GM13977 (cell line): ENCODE measurements around the gene AGAP6.
"Not testable (repeated sequence)": the region's sequence is repeated elsewhere in the genome, so short reads cannot be mapped to it uniquely, and the experiment has no call there.

Experiments used
- DNase-seq: peaks from one replicate; pipeline ENCODE4 v3.0.0; 2012; ENCODE audit warnings: low spot score
- in situ Hi-C: fragments of 300-500 bp; cut with MboI; formaldehyde crosslinking; loops from one replicate; pipeline ENCODE4 v1.12.0; 2022; ENCODE audit warnings: low sequenced_read_pairs, low pct_unique_long_range_greater_than_20kb, mixed read lengths, inconsistent platforms; ENCODE audit not compliant: unreplicated experiment
- TF ChIP-seq, protein P1 (sequence below): IDR thresholded peaks from 2 replicates; pipeline ENCODE4 v1.5.1; 2012; ENCODE audit warnings: mild to moderate bottlenecking, control low read depth; ENCODE audit not compliant: insufficient read depth; ENCODE audit errors: extremely low read depth, missing control alignments

AGAP6 gene

DNA sequence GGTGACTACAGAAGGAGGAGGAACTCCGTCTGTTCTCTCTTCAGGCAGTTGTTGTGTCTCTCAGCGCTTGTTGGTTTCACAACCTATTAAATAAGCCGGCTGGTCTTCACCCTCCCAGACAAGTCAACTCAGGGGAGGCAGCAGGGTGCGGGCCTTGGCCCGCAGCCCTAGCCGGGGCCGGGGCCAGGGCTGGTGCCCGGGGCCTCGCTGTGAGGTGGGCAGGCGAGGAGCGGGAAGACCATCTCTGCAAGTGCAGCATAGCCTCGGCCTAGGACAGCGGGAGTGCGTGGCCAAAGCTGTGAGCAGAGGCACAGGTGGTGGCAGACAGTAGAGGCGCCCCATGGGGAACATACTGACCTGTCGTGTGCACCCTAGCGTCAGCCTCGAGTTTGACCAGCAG, at the start of gene AGAP6:
Gene AGAP6, plus strand, starts transcription at position 31 of the 400 bp plus-strand sequence. Its CDS starts 310 bp downstream, at position 341.
- in situ Hi-C loops, DNase-seq: not testable (repeated sequence)

GRCh38 chr10:49941447-49942338, 46.5 kb upstream of the AGAP6 start, which contains the start of the genes PARG and TIMM23B:
TSS of gene PARG (minus strand) at chr10:49942027. CDS start at chr10:49941725, 302 bp downstream.
TSS of gene TIMM23B (plus strand) at chr10:49942053. CDS start at chr10:49942195, 142 bp downstream.
- TF ChIP-seq, protein P1, sequence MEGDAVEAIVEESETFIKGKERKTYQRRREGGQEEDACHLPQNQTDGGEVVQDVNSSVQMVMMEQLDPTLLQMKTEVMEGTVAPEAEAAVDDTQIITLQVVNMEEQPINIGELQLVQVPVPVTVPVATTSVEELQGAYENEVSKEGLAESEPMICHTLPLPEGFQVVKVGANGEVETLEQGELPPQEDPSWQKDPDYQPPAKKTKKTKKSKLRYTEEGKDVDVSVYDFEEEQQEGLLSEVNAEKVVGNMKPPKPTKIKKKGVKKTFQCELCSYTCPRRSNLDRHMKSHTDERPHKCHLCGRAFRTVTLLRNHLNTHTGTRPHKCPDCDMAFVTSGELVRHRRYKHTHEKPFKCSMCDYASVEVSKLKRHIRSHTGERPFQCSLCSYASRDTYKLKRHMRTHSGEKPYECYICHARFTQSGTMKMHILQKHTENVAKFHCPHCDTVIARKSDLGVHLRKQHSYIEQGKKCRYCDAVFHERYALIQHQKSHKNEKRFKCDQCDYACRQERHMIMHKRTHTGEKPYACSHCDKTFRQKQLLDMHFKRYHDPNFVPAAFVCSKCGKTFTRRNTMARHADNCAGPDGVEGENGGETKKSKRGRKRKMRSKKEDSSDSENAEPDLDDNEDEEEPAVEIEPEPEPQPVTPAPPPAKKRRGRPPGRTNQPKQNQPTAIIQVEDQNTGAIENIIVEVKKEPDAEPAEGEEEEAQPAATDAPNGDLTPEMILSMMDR: peak; percentile 9
- in situ Hi-C loops: not testable (repeated sequence)
- DNase-seq: peak; percentile 46

- DNase-seq, in situ Hi-C loops: not testable (repeated sequence)
Measured at GRCh38 chr10:49942339-49942705, 45.9 kb upstream of the AGAP6 start.

DNA sequence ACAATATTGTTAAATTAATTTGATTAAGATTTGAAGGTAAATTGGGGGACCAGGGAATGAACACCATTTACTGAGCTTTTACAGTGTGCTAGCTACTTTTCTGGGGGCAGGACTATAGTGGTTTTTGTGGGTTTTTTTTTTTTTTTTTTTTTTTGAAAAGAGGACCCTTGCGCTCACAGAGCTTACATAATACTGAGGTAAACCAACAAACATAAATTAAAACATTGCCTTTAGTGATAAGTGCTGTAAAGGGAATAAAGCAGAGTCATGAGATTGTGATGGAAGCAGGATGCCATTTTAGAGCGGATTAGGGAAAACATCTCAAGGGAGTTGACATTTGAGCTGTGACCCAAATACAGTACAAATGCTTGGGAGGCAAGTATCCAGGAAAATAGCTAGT, 44.6 kb upstream of the AGAP6 start:
- in situ Hi-C loops, DNase-seq: not testable (repeated sequence)

DNA sequence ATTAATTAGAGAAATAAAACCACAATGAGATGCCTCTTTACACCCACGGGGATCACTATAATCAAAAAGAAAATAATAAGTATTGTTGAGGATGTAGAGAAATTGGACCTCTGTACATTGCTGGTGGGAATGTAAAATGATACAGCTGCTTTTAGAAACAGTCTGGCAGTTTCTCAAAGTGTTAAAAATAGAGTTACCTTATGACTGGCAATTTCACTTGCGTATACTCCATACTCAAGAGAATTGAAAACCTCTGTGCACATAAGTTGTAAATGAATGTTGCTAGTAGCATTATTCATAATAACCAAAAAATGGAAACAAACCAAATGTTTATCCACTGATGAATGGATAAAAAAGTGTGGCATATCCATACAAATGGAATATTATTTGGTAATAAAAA, 40.1 kb upstream of the AGAP6 start:
- in situ Hi-C loops, DNase-seq: not testable (repeated sequence)

- in situ Hi-C loops: not testable (repeated sequence)
Measured at GRCh38 chr10:49948737-49949136, 39.5 kb upstream of the AGAP6 start.

DNA sequence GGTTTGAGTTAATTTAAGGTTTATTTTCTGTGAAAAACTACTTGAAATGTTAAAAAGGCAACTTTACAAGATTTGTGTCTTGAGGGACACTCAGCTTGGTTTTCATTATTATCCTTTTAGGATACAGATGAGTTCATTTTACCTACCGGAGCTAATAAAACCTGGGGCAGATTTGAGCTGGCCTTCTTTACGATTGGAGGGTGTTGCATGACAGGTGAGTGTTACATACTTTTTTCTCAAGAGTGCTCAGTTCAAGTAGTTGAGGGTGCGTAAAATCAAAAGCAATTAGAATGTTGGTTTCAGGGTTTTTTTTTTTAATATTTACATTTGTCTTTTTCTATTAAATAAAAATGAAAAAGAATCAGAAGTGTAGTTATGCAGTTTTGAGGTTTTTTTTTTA, 36.2 kb upstream of the AGAP6 start:
- in situ Hi-C loops, DNase-seq: not testable (repeated sequence)

More at GRCh38 chr10:49948737-49949136, 39.5 kb upstream of the AGAP6 start:
- DNase-seq: not testable (repeated sequence)

DNA sequence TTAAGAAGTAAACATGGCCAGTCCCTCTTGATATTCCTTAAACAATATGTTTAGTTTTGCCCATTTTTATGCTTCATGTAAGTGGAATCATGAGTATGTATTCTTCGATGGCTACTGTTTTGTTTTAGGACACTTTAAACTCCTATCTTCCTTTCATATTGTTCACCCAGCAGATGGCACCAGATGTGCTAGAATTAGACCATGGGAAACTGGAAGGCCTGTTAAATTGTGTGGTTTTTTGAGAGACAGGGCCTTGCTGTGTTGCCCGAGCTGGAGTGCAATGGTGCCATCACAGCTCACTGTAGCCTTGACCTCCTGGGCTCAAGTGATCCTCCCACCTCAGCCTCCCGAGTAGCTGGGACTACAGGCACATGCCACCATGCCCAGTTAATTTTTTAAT, 35.1 kb upstream of the AGAP6 start:
- DNase-seq, in situ Hi-C loops: not testable (repeated sequence)

DNA sequence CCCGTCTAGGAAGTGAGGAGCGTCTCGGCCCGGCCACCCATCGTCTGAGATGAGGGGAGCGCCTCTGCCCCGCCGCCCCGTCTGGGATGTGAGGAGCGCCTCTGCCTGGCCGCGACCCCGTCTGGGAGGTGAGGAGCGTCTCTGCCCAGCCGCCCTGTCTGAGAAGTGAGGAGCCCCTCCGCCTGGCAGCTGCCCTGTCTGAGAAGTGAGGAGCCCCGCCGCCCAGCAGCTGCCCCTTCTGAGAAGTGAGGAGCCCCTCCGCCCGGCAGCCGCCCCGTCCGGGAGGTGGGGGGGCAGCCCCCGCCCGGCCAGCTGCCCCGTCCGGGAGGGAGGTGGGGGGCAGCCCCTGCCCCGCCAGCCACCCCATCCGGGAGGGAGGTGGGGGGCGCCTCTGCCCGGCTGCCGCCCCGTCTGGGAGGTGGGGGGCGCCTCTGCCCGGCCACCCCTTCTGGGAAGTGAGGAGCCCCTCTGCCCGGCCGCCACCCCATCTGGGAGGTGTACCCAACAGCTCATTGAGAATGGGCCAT, 17.8 kb upstream of the AGAP6 start:
- in situ Hi-C loops, DNase-seq: not testable (repeated sequence)

DNA sequence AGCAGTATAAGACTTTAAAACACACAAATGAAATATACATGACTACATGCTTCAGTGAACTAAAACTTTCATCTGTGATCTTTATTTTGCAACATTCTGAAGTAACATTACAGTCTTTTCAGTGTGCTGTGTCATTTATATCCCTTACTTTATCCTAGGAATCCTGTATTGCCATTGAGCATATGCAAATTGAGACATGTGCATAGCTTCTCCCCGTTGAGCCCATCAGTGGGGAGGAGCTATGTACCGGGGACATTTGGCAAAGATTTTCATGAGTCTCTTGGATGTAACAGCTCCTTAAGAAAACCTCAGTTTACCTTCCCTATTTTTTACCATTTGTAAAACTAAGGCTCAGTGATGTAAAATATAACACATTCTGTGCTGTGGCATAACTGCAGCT, 16.7 kb upstream of the AGAP6 start:
- in situ Hi-C loops, DNase-seq: not testable (repeated sequence)

DNA sequence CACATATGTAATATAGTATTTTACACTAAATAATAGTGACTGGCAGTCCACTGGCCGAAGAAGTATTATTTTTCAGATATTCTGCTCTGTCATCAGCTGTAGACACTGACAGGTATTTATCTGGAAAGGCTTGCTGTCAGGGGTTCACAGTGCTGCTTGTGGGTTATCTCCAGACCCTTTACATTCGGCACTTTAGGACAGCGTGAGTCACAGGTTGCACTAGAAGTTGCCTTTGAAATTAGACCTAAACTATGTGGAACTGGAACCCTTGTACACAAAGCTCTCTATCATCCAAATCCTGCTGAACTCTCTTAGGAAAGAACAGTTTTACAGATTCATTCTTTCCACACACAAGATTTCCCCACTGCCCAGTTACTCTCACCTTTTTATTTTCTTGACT, 16.1 kb upstream of the AGAP6 start:
- DNase-seq, in situ Hi-C loops: not testable (repeated sequence)

GRCh38 chr10:49977756-49978155, 10.4 kb upstream of the AGAP6 start:
- DNase-seq, in situ Hi-C loops: not testable (repeated sequence)

DNA sequence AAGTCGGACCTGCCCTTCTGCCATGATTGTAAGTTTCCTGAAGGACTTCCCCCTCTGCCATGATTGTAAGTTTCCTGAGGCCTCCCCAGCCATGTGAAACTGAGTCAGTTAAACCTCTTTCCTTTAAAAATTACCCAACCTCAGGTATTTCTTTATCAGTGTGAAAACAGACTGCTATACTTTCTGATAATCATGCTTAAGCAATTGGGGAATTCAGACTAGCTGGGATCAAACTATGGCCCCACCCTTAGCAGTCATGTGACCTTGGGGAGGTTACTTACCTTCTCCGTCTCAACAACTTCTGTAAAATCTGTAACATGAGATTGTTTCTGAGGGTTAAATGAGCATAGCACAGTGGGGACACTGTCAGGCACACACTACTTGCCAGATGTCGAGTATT, 999 bp upstream of the AGAP6 start:
- DNase-seq, in situ Hi-C loops: not testable (repeated sequence)

GRCh38 chr10:49995321-49995720, 7.1 kb downstream of the AGAP6 start:
- in situ Hi-C loops, DNase-seq: not testable (repeated sequence)

GRCh38 chr10:50014024-50014423, 25.8 kb downstream of the AGAP6 start:
- in situ Hi-C loops, DNase-seq: not testable (repeated sequence)

DNA sequence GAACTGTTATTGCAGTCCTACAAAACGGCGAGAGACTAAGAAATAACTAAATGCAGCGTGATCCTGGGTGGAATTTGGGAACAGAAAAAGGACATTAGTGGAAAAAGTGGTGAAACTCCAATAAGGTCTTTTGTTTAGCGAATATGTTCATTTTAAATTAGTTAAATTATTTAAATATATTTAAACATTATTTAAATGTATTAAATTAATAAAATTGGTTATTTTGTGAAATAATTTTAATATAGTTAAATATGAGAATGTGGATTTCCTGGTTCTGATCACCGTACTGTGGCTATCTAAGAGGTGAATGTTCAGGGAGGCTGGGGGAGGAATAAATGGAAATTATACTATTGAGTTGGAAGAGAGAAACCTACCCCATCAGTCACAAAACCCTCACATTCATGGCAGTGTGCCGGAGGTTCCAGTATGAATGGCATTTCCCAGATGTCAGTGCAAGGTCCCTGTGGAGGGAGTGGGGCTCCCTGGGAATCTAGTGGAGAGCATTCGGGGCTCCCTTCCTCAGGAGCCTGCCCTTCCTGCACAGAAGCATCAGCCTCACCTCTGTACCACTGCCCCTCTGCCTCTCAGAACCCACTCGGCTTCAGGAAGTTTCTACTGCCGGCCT, 27.5 kb downstream of the AGAP6 start:
- DNase-seq, in situ Hi-C loops: not testable (repeated sequence)

DNA sequence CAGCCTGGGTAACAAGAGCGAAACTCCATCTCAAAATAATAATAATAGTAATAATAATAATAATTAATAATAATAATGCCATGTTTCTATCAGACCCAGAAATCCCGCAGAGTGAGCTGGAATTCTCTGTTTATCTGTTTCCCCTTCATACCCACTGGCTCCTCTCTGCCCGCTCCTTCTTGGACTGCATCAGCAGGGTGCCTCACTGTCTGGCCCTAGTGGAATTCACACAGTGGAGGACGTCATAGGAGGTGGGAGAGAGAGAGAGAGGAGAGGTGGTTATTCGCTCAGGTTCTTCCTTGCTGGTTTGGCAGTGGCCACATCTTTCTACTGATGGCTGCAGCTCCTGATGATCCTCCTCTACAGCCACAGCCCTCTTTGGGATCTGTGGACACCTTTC, 28.7 kb downstream of the AGAP6 start:
- DNase-seq, in situ Hi-C loops: not testable (repeated sequence)
